GM19438 (cell line): Measurements from ENCODE around the gene FAM234A.
"Not testable (repeated sequence)": the region's sequence is repeated elsewhere in the genome, so short reads cannot be mapped to it uniquely, and the experiment has no call there.

Experiments
- ATAC-seq: cut with Tn5 transposase; IDR thresholded peaks from one replicate; pipeline ENCODE4 v1.9.1; 2021; ENCODE audit warnings: low read depth; ENCODE audit not compliant: unreplicated experiment

FAM234A gene, protein sequence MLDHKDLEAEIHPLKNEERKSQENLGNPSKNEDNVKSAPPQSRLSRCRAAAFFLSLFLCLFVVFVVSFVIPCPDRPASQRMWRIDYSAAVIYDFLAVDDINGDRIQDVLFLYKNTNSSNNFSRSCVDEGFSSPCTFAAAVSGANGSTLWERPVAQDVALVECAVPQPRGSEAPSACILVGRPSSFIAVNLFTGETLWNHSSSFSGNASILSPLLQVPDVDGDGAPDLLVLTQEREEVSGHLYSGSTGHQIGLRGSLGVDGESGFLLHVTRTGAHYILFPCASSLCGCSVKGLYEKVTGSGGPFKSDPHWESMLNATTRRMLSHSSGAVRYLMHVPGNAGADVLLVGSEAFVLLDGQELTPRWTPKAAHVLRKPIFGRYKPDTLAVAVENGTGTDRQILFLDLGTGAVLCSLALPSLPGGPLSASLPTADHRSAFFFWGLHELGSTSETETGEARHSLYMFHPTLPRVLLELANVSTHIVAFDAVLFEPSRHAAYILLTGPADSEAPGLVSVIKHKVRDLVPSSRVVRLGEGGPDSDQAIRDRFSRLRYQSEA

DNA sequence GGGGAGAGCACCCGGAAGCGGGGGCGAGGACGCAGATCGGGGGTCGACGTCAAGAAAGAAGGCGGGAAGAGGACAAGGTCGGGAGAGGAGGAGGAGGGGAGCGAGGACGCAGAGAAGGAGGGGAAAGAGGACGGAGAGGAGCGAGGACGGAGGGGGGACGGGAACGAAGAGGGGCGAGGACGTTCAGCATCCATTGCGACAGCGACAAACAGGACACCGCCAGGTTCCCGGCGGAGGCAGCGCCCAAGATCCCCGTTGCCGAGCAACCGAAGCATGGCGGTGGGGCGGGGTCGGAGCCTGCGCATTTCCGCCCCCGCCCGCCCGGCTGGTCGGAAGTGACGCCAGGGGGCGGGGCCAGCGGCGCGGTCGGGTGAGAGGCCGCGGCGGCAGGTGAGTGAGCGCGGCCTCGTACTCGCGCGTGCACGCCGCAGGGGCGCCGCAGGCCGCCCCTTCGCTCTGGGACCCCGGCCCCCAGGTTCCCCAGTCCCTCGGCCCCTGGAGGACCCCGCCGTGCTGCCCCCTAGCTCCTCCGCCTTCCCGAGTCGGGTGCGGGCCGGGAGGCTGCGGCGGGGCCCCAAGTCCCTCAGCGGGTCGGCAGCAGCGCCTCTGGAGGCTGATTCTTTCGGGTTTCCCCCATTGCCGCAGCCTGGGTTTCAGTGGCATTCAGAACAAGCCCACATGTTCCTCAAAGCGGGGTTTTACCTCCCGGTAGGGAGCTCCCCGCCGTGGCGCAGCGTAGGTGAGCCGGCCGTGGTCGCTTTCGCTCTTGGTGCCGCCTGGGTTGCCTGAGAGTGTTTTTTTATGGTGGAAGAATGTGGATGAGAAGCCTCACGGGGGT is at the start of gene FAM234A:
FAM234A (plus strand) TSS at position 354 of the 838 bp plus-strand sequence. CDS start 19,593 bp downstream, outside the sequence.
- ATAC-seq: peak; percentile 73

DNA sequence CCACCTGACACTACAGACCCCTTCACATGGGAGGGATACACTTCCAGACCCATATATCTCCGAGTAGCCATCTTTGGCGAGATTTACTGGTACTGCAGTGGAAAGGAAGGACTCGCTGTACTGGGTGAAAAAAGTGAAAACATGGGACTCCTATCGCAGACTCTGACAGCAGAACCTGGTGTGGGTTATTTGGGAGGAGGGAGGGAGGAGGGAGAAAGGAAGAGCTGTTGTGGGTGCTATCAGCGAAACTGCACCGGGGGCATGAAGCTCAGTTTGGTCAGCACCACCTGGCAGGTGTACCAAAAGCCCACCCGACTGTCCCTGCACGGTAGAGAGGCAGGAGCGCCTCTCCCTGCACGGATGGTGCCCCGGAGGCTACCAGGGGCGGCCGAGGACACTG is 49.4 kb upstream of the FAM234A start:
- ATAC-seq: no peak

DNA sequence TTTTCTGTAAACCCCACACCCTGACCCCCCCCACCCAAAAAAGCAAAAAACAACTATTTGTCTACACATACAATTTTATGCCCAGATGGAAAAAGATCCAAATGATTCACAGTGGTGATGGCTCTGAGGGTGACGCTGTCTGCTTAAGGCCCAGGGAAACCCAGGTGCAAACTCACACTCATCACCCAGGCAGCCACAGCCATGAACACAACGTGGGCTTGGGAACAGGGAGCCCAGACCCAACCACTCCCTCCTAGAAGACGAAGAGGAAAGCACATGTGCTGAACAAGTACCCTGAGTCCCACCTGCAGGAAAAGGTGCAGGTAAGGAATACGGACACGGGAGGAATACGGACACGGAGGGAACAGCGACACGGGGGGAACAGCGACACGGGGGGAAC is 48.9 kb upstream of the FAM234A start:
- ATAC-seq: no peak

DNA sequence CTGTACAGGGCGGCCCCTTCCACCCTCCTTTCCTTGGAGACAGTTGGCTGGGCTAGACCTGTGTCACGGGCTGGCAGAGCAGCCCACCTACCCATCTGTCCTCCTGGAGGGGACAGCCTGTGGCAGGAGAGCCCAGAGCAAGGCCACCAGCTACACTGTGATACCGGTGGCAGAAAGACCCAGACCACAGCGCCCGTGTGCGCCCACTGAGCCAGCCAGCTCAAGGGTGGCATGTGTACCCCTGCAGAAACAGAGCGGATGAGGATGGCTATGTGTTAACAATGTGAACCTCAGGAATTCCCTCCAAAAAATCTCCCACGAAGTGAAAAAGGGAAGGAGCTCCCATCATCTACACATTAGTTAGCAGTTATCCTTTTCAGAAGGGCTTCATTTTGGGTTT is 47.3 kb upstream of the FAM234A start:
- ATAC-seq: no peak

DNA sequence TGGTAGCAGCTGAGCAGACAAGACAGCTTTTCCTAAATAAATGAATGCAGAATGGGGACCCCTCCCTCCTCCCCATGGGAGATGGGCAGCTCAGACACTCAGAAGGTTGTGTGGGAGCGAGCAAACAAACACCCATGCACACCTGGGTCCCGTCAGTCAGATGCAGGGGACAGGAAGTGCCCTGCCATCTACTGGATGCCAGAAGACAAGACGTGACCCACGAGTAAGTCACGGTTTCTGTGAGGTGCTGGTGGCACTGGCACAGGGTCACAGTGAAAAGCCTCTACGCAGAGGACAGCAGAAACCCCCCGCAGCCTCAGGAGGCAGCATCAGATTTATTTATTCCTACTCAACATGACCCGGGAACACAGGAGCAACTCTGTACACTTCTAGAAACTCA is 45.9 kb upstream of the FAM234A start:
- ATAC-seq: no peak

DNA sequence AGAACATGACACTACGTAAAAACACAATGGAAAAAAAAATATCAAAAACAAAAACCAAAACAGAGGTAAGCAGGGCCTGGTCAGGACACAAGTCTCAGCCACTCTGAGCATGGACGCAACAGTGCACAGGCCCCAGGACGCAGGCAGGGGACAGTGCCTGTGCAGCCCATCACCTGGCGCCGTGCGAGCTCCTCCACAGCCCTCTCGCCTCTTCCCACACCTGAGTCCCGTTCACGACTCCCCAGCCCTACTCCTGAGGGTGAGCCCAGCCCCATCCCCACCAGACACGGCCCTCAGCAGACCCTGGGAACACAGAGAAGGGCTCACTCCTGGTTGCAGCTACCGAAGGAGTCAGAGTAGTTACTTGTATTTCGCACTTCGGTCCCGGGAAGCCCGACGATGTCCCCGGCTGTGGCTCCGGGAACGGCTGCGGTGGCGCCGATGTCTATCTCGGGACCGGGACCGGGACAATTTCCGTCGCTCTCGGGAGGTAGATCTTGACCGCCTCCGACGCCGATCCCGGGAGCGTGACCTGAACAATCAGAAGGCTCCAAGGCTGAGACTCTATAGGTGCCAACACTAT is 44.9 kb upstream of the FAM234A start:
- ATAC-seq: no peak

DNA sequence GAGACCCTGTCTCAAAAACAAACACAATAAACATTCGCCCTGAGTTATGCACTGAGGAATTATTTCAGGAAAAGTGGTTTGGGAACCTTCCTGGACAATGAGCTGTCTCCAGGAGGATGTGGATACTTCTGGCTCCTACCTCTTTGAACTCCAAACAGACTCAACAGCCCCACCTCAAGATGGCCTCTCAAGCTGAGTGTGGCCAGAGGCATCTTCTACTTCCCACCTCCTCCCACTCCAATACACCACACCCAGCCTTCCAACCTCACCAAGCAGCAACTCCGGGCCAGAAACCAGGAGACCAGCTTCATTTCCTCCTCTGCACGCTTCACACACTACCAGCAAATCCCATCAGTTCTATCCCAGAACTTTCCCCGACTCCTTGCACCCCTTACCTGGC is 42.8 kb upstream of the FAM234A start:
- no peak for ATAC-seq

DNA sequence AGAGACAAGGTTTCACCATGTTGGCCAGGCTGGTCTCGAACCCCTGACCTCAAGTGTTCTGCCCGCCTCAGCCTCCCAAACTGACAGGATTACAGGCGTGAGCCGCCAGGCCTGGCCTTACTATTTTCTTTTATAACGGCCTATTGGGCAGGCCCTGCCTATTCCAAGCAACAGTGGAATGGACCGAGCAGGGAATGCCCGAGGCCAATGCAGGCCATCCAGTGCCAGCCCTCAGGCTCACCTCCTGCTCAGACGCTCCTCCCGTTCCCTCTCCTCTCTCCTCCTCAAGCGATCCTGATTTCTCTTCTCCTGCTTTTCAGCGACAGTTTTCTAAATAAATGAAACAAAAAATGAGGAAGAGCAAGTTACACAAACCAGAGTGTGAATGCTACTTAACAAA is 41.9 kb upstream of the FAM234A start:
- ATAC-seq: no peak

DNA sequence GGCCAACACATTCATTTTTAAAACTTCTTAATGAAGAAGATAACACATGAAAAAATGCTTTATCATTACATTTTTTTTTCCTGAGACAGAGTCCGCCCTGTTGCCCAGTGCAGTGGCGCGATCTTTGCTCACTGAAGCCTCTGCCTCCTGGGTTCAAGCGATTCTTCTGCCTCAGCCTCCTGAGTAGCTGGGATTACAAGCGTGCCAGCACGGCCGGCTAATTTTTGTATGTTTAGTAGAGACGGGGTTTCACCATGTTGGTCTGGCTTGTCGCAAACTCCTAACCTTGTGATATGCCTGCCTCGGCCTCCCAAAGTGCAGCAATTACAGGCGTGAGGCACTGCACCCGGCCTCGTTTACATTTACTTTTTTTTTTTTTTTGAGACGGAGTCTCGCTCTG is 41.2 kb upstream of the FAM234A start:
- no peak for ATAC-seq

DNA sequence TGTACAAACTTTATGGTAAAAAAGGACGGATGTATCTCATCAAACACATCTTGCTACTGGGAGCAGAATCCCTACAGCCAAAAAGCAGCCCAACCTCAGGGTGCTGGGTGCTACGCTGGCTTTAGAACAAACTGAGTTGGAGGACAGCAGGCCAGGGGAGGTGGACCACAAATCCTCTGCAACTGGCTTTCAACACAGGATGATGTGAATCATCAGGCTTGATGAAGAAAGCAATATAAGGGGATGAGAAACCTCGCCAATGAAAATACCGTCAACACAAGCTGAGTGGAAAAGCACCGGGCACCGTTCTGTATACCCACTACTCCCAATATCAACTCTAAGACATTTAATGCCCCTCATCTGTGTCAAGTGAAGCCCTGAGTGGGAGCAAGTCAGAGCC is 40.1 kb upstream of the FAM234A start:
- no peak for ATAC-seq

DNA sequence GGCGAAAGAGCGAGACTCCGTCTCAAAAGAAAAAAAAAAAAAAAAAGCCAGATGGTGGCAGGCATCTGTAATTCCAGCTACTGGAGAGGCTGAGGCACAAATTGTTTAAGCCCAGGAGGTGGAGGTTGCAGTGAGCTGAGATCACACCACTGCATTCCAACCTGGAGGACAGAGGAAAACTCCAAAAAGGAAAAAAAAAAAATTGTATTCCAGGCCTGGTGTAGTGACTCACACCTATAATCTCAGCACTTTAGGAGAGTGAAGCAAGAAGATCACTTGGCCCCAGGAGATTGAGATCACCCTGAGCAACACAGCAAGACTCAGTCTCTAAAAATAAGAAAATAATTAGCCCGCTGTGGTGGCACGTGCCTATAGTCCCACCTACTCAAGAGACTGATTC is 34.2 kb upstream of the FAM234A start:
- ATAC-seq: no peak

DNA sequence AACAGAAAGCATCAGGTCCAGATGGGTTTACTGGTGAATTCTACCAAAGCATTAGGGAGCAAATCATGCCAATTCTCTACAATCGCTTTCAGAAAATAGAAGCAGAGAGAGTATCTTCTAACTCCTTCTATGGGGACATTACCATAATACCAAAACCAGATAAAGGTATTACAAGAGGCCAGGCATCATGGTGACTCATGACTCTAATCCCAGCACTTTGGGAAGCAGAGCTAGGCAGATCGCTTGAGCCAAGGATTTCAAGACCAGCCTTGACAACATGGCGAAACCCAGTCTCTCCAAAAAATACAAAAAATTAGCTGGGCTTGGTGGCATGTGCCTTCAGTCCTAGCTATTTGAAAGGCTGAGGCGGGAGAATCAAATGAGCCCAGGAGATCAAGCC is 31.4 kb upstream of the FAM234A start:
- no peak for ATAC-seq

DNA sequence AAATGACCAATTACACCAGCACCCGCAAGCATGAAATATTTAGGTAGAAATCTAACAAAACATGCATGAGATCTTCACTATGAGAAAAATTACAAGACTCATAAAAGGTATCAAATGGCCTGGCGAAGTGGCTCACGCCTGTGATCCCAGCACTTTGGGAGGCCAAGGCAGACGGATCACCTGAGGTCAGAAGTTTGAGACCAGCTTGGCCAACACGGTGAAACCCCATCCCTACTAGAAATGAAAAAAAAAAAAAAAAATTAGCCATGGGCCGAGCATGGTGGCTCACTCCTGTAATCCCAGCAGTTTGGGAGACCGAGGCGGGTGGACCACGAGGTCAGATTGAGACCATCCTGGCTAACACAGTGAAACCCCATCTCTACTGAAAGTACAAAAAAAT is 30.6 kb upstream of the FAM234A start:
- not testable (repeated sequence) for ATAC-seq

DNA sequence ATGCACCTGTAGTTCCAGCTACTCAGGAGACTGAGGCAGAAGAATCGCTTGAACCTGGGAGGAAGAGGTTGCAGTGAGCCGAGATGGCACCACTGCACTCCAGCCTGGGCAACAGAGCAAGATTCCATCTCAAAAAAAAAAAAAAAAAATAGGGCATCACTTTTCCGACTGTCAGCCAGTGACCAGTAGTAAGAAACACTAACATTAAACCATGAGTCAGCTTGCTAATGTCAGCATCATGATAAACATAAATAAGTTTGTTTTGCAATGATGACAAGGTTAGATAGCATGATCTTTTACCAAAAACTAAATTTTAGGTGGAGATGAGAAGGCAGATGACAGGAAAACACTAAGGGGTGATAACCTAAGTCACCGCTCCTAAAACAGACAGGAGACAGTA is 25.3 kb upstream of the FAM234A start:
- not testable (repeated sequence) for ATAC-seq

DNA sequence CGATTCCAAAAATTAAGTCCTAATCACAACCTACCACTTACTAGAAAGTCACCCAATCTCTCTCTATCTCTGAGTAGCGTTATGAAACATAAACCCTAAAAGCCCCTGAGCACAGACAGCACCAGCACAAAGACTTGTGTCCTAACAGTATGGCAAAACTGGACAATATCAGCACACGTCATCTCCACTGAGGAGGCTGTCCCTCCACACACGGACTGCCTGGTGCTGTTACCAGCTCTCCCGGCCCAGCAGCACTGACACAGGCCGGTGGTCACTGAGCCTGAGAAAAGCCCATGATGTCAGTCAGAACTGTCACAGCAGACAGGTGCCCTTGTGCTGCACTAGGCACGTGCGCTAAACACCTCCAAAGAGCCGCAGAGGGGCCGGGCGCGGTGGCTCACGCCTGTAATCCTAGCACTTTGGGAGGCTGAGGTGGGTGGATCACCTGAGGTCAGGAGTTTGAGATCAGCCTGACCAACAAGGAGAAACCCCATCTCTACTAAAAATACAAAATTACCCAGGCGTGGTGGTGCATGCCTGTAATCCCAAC is 22.9 kb upstream of the FAM234A start:
- ATAC-seq: not testable (repeated sequence)

DNA sequence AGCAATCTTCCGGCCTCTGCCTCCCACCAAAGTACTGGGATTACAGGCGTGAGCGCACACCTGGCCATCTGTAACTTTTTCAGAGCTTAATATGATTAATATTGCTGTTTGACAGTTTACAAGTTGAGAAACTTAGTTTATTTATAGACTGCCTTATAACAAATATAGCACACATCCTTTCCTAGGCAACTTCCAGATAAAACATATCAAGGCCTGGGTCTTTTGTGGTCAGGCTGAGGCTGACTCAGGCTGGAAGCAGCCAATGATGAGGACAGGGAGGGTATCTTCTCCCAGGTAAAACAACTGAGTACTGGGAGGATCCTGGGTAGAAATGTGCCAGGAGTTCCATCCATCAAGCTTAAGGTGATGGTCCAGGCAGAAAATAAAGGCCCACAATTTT is 21.6 kb upstream of the FAM234A start:
- ATAC-seq: no peak

DNA sequence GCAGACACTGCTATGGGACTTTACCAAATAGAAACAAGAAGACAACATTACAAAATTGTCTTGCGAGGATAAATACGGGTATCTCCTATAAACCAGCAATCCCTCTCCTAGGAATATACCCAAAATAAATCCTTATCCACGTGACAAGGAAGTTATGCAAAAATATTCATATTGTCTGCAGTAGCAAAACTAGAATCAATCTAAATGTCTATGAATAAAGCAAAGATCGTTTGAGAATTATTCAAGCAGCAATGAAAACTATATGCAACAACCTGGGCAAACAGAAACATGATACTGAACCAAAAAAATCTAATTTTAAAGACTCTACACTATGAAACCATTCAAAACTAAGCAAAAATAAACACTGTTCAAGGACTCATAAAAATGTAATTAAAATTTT is 14.6 kb upstream of the FAM234A start:
- ATAC-seq: no peak

DNA sequence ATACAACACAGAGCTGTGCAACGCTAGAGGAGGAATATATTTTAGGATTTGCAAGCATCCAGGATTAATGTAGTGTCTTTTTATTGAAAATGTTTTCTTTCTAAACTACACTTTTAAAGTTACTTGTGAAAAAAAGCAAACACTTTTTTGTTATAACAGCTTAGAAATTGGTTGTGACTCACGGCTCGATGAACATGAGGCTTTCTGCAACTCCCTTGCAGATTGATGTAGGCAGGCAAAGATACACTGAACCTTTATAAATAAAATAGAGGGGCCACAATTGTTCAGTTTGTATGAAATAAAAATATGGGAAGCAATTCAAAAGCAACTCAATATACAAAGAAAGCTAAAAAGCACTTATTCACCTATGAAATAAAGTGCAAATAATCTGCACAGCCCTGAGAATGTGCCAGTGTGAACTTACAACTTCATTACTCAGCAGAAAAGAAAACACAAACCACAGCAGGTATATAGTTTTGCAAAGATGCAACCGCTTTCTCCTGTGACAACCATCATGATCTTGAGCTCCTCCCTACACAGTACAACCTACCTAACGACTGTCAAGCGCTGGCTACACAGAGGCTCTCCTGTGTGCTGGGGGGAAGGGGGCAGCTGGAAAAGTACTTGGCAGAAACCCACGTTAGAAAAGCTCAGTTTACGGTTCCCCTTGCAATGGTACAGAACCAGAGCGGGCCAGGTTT is 6.3 kb upstream of the FAM234A start:
- no peak for ATAC-seq

DNA sequence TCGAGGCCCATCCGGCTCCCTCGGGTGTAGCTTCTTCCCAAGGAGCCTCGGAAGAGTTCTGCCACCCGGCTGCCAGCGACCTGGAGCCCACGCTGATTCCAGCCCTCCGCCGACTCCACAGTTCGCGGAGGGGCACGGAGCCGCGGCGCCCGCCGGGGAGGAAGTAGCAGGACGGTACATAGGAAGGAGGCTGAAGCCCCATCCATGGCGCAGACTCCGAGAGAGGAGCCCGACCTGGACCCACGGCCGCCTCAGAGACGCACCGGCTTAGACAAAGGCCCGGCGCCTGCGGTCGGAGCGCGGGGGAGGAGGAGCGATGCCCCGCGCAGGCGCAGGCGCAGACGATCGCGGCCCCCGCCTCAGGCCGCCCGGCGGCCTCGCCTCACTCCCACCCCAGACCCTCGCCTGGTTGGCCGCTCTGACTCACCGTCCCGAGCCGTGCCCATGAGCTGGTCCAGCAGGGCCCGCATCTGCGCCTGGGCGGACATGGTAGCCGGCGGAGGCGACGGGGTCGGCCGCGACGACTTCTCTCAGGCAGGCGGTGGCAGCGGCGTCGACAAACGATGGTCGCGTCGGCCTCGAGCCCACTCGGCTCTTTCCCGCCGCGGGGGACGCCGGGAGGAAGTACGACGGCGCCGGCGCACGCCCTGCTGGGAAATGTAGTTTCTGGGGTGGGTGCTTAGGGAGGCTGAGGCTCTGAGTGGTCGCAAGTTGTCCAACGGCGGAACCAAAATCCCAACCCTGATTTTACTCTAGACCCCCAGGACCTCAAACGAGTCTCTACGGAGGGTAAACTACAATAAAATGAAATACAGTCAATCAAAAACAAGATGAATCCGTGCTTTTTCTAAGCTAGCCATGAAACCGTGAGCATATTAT is 5.5 kb upstream of the FAM234A start, which contains the start of gene LUC7L:
LUC7L (minus strand) TSS at position 598 of the 879 bp plus-strand sequence; CDS start at position 488, 110 bp downstream.
- ATAC-seq: peak; percentile 81
